Chondrocyte (in vitro differentiated cells): Measurements from ENCODE around the gene CD8A. TPM values are rescaled to one million over a fixed set of nuclear protein-coding genes. Genes with fewer than 3 reads are reported as not detected.
"Not testable (repeated sequence)": the region's sequence is repeated elsewhere in the genome, so short reads cannot be mapped to it uniquely, and the experiment has no call there.

ENCODE experiments used
- DNase-seq: peaks from one replicate; pipeline ENCODE4 v3.0.0; 2021; ENCODE audit warnings: mixed read lengths, low spot score
- H3K27ac Mint-ChIP-seq: one replicate; pipeline ENCODE4 v1.8.0; 2021; ENCODE audit warnings: mild to moderate bottlenecking, moderate library complexity, mixed read lengths; ENCODE audit not compliant: unreplicated experiment
- H3K27me3 Mint-ChIP-seq: 2 replicates; pipeline ENCODE4 v1.8.0; 2021; ENCODE audit warnings: low read depth, mixed read lengths
- H3K36me3 Mint-ChIP-seq: 2 replicates; pipeline ENCODE4 v1.8.0; 2021; ENCODE audit warnings: low read depth, mixed read lengths
- H3K4me1 Mint-ChIP-seq: 2 replicates; pipeline ENCODE4 v1.8.0; 2021; ENCODE audit warnings: low read depth, mild to moderate bottlenecking, mixed read lengths
- H3K4me3 Mint-ChIP-seq: one replicate; pipeline ENCODE4 v1.8.0; 2021; ENCODE audit warnings: mild to moderate bottlenecking, moderate library complexity, mixed read lengths; ENCODE audit not compliant: unreplicated experiment
- H3K9me3 Mint-ChIP-seq: 2 replicates; pipeline ENCODE4 v1.8.0; 2021; ENCODE audit warnings: low read depth, mixed read lengths
- total RNA-seq: library from RNA; stranded (reverse); gene quantifications from 3 replicates; pipeline ENCODE4 v1.2.1, GENCODE V29; 2021
- TF ChIP-seq, protein P1 (sequence below): fragments of 200-600 bp; sonication (generic); IDR thresholded peaks from 2 replicates; pipeline ENCODE4 v1.5.0; 2021; ENCODE audit warnings: antibody characterized with exemption, mild to moderate bottlenecking, moderate library complexity

Gene CD8A
- total RNA-seq, 1 donor from 2014 or later, result not detected

GRCh38 chr2:86751778-86752177 lies 38.9 kb downstream of the CD8A start:
- no peaks in the 10 kb centered on the region for H3K27me3 Mint-ChIP-seq
- peaks cover 17% of the 10 kb centered on the region for H3K4me1 Mint-ChIP-seq
- no peak for DNase-seq
- H3K9me3 Mint-ChIP-seq, result peaks cover 17% of the 10 kb centered on the region
- H3K36me3 Mint-ChIP-seq, result peaks cover 28% of the 10 kb centered on the region
- no peak overlapping the region for H3K27ac Mint-ChIP-seq
- TF ChIP-seq, protein P1, sequence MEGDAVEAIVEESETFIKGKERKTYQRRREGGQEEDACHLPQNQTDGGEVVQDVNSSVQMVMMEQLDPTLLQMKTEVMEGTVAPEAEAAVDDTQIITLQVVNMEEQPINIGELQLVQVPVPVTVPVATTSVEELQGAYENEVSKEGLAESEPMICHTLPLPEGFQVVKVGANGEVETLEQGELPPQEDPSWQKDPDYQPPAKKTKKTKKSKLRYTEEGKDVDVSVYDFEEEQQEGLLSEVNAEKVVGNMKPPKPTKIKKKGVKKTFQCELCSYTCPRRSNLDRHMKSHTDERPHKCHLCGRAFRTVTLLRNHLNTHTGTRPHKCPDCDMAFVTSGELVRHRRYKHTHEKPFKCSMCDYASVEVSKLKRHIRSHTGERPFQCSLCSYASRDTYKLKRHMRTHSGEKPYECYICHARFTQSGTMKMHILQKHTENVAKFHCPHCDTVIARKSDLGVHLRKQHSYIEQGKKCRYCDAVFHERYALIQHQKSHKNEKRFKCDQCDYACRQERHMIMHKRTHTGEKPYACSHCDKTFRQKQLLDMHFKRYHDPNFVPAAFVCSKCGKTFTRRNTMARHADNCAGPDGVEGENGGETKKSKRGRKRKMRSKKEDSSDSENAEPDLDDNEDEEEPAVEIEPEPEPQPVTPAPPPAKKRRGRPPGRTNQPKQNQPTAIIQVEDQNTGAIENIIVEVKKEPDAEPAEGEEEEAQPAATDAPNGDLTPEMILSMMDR, result no peak
- no peak overlapping the region for H3K4me3 Mint-ChIP-seq

GRCh38 chr2:86750240-86750839 lies 40.4 kb downstream of the CD8A start:
- H3K9me3 Mint-ChIP-seq, result peaks cover 17% of the 10 kb centered on the region
- DNase-seq, result no peak
- peaks cover 24% of the 10 kb centered on the region for H3K36me3 Mint-ChIP-seq
- H3K4me3 Mint-ChIP-seq, result no peak overlapping the region
- TF ChIP-seq, protein P1, result no peak
- no peaks in the 10 kb centered on the region for H3K27me3 Mint-ChIP-seq
- no peak overlapping the region for H3K27ac Mint-ChIP-seq
- H3K4me1 Mint-ChIP-seq, result peaks cover 19% of the 10 kb centered on the region

GRCh38 chr2:86747711-86748639 lies 42.7 kb downstream of the CD8A start:
- H3K4me1 Mint-ChIP-seq, result peaks cover 19% of the 10 kb centered on the region
- no peak overlapping the region for H3K4me3 Mint-ChIP-seq
- peaks cover 17% of the 10 kb centered on the region for H3K9me3 Mint-ChIP-seq
- TF ChIP-seq, protein P1, result no peak
- H3K27ac Mint-ChIP-seq, result peak overlapping the region; percentile 86
- H3K36me3 Mint-ChIP-seq, result peaks cover 20% of the 10 kb centered on the region
- no peak for DNase-seq
- H3K27me3 Mint-ChIP-seq, result no peaks in the 10 kb centered on the region

GRCh38 chr2:86746939-86747338 lies 43.8 kb downstream of the CD8A start:
- TF ChIP-seq, protein P1, result no peak
- H3K27ac Mint-ChIP-seq, result peak overlapping the region; percentile 86
- H3K27me3 Mint-ChIP-seq, result no peaks in the 10 kb centered on the region
- peaks cover 19% of the 10 kb centered on the region for H3K4me1 Mint-ChIP-seq
- H3K36me3 Mint-ChIP-seq, result peaks cover 19% of the 10 kb centered on the region
- H3K4me3 Mint-ChIP-seq, result no peak overlapping the region
- H3K9me3 Mint-ChIP-seq, result peaks cover 17% of the 10 kb centered on the region
- no peak for DNase-seq

GRCh38 chr2:86744152-86744551 lies 46.6 kb downstream of the CD8A start:
- TF ChIP-seq, protein P1, result no peak
- Mint-ChIP-seq H3K4me1 (peaks cover 19% of the 10 kb centered on the region), H3K27ac (no peak overlapping the region), H3K36me3 (peaks cover 8% of the 10 kb centered on the region), H3K9me3 (peaks cover 3% of the 10 kb centered on the region), H3K27me3 (no peaks in the 10 kb centered on the region), H3K4me3 (no peak overlapping the region)
- no peak for DNase-seq

DNA sequence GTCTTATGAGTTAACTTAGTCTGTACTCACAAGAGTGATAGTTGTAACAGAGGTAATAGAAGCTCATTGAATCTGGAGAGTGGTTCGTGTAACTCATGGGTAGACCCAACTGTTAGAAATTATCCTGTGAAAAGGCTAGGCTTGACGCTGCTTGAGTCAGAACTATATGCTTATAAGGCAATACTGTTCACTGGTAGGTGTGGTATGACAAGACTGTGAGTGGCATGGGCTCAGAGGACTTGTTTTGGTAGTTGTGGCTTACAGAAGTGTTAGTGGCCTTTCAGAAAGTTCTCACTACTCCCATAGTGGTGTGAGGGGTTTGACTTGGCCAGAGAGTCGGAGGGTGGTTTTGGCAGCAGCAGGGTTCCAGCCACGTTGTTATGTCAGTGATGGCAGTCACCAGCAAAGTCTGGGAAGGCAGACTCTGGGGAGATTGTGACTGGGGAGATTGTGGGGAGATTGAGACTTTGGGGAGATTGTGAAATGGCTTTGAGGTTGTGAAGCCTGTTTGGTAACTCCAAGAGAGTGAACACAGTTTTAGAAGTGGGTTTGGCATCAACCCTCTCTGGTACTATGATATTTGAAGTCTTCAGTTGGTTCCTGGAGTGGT lies 48.7 kb downstream of the CD8A start:
- not testable (repeated sequence) for H3K4me1 Mint-ChIP-seq, H3K4me3 Mint-ChIP-seq, H3K9me3 Mint-ChIP-seq

GRCh38 chr2:86739889-86740288 lies 50.8 kb downstream of the CD8A start:
- DNase-seq, H3K36me3 Mint-ChIP-seq, H3K9me3 Mint-ChIP-seq, H3K27me3 Mint-ChIP-seq, H3K4me3 Mint-ChIP-seq, H3K27ac Mint-ChIP-seq, H3K4me1 Mint-ChIP-seq: not testable (repeated sequence)

More for the DNA sequence above, 48.7 kb downstream of the CD8A start:
- DNase-seq, H3K27me3 Mint-ChIP-seq, H3K36me3 Mint-ChIP-seq, H3K27ac Mint-ChIP-seq: not testable (repeated sequence)
